NCI-H82 treated with DMSO at 0.1 percent for 48 hours (cell line): ENCODE data around the gene SYT8.

ENCODE experiments used
- DNase-seq: peaks from one replicate; lab custom pipeline; 2025; ENCODE audit not compliant: unreplicated experiment; lab: John Stamatoyannopoulos, UW

The SYT8 gene

DNA sequence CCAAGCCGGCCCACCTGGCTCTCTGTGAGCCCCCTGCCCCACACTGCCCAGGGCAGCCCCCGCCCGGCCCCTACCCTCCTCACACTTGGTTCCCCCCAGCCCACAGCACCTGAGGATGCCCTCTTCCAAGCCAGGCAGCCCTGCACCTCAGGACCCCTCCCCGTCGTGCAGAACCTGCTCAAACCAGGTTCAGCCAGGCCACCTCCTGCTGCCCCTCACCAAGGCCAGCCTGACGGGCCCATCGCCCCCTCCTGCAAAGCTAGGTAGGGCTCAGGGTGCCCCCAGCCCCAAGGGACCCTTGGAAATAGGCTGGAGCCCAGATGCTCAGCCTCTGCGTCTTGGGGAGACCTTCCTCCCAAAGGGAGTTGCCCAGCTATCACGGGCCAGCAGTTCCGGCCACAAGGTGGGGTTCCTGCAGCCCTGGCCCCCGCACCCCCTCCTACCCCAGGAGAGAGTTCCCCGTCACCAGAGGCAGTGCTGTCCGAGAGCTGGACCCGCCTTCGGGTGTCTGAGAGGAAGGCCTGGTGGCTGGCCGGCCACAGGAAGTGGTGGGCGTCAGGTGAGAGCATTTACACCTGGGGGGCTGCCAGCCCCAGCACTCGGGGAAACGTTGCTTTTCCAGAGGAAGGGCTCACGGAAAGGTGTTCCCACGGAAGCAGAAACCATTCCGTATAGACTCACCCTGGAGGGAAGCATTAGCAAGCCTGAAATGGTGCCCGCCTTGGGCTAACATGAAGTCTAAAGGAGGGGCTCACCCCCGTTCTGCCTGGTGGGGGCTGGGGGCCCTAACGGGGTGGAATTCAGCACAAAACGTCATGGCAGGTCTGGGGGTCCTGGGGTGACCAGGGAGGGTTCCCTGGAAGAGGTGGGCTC lies 3.2 kb upstream of the SYT8 start:
- no peak for DNase-seq

DNA sequence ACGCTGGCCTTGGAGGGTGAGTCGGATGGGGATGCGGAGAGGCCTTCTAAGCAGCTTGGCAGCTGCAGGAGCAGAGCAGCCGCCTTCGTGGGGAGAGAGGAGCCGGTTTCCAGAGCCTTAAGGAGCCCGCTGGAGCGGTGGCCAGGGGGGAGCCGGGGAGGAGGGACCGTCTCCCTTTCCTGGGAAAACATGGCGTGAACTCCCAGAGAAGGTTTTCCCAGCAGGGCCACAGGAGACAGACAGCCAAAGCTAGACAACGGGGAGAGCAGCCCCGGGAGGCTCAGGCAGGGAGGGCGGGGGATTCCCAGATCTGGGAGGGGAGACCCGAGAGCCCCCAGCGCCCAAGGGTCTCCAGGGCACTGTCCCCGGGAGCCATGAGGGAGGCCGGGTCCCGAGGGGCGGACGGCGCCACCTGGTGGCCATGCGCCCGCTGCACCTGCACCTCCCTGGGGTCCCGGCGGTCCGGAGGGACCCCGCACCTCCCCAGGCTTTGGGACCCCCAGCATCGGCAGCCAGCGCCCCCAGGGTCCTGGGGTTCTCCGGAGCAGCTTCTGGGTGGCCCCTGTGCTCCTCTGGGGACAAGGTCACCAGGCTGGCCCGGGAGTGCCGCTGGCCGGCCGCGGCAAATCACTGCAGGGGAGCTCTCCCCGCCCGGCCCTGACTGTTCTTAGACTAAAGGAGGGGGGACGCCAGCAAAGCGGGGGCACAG lies 2.4 kb upstream of the SYT8 start:
- no peak for DNase-seq

GRCh38 chr11:1832920-1833295 lies 1.9 kb upstream of the SYT8 start:
- DNase-seq = no peak

GRCh38 chr11:1834062-1834610 lies 654 bp upstream of the SYT8 start:
- DNase-seq = no peak

GRCh38 chr11:1835671-1836010 lies 851 bp downstream of the SYT8 start:
- DNase-seq = no peak

- no peak for DNase-seq
Measured at GRCh38 chr11:1836011-1836945, 1.5 kb downstream of the SYT8 start.

- no peak for DNase-seq
Measured at GRCh38 chr11:1837171-1838076, 2.6 kb downstream of the SYT8 start.

DNA sequence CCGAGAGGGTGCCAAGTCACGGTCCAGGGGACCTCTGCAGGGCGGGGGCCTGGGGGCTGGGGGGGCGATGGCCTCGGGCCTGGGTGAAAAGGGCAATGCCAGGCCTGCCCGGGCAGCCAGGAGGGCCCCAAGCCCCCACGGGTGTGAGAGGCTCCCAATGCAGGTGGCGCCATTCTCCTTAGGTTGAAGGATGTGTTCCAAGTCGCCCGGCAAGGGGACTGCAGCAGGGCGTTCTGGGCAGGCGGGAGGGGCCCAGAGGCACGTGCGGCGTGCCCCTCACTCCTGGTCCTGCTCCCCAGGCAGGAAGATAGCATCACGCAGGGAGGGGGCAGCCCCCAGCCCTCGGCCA lies 3.3 kb downstream of the SYT8 start:
- DNase-seq = no peak

- no peak for DNase-seq
Measured at GRCh38 chr11:1838426-1839144, 3.8 kb downstream of the SYT8 start, which contains the start of gene TNNI2. TSS of gene TNNI2 (plus strand) at chr11:1838981. CDS start at chr11:1839697, 716 bp downstream.

DNA sequence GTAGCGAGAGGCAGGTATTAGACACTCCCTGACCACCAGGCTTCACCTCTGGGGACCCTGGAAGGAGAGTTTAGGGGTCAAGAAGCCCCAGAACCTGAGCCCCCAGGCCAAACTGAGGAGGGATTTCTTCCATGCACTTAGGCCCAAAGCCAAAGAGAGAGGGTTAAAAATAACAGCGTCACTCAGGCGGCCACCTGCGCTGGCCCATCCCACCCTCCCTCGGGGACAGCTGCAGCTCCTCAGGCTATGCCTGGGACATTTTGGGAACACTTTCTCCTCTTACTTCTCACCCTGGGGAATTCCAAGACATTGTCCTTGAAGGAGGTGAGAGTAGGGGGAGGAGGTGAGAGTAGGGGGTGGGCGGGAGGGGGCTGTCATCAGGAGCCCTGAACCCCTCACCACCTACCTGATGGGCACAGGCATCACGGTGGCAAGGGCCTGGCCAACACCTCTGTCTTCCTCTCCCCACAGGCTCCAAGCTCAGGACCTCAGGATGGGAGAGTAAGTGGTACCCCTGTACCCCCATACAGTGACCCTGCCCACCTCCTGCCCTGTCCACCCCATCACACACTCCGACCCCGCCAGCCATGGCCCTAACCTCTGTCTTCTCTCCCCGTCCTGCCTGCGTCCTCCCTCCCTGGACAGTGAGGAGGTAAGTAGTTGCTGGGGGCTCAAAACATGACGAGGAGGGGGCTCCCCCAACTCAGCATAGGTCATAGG lies 4.6 kb downstream of the SYT8 start:
- DNase-seq = no peak

- DNase-seq = no peak
Measured at GRCh38 chr11:1839924-1840779, 5.4 kb downstream of the SYT8 start.

DNA sequence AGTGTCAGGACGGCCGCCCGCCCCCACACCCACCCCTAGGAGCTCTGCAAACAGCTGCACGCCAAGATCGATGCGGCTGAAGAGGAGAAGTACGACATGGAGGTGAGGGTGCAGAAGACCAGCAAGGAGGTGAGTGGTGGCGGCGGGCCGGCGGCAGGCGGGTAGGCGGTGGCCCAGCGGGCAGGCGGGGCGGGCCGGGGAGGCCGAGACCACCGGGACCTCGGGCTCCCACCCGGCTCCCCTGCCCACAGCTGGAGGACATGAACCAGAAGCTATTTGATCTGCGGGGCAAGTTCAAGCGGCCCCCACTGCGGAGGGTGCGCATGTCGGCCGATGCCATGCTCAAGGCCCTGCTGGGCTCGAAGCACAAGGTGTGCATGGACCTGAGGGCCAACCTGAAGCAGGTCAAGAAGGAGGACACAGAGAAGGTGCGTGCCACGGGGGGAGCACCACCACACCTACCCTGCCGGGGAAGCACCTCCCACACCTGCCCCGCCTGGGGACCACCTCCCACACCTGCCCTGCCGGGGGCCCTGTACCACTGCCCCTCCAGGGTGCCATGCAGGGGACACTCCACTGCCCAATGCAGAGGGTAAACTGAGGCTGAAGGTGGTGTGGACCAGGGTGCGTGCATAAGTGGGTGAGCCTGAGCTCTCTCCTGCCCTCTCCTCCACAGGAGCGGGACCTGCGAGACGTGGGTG lies 6.1 kb downstream of the SYT8 start:
- DNase-seq = no peak

DNA sequence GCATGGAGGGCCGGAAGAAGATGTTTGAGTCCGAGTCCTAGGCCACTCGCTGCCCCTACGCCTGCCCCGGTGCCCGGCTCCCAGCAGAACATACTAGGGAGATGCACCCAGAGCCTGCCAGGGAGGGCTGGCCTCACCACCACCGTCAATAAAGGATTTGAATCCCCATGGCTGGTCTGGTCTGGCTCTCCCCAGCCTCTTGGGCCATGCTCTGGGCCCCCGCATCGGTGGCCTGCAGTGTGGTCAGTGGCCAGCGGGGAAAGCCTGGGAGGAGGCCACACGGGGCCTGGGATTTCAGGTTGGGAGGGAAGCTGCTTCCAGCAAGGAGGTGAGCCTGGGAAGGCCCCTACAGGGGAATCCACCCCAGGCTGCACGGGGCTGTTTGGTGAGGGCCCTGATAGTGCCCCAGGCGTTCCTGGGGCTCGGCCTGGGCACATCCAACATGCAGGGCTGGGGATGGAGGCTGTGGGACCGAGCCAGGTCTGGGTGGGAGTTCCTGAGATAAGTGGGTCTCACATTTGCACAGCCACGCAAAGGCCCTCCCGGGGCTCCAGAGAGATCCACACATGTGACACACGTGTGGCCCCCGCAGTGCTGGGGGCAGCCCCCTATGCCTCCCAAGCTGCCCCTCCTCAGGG lies 6.8 kb downstream of the SYT8 start:
- no peak for DNase-seq

- no peak for DNase-seq
Measured at GRCh38 chr11:1842149-1843097, 7.6 kb downstream of the SYT8 start.

DNA sequence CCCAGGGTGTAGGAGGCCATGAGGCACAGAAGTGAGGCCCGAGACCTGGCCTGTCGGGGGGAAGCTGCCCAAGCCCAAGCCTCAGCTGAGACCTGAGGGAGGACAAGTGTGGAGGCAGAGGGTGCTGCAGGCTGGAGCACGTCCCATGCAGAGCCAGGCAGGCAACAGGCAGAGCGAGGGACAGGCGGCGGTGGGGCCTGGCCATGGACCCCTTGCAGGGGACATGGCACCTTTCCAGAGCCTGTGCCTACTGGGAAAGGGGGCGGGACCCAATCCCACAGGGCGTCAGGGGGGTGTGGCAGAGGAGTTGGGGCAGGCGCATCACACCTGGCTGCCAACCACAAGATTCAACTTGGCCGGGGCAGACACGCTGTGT lies 8.3 kb downstream of the SYT8 start:
- no peak for DNase-seq

GRCh38 chr11:1843796-1844195 lies 9.0 kb downstream of the SYT8 start:
- no peak for DNase-seq
